ENCODE measurements around the gene ISY1.

DNA sequence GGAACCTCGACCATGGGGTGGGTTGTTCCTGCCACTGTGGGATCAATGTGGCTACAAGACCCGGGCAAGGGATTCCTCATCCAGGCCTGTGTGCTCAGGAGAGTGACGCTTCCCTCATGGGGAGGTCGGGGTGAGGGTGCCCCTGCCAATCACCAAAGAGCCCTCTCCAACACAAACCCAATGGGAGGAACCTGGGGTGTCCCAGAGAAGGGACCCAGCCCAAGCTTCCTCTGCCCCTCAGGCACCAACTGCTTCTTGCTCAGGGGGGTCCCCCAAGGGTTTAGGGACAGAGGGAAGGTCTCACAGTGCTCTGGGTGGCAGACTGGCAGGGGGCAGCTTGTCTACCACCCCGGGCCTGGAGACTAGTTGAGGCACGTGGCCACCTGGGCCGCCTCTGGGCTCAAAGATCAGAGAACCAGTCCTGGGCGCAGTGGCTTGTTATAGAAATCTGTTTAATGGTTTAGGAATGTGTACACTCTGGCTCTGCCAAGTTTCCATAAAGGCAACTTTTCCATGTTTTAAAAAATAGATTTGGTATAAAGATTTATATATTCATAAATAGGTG, 73.6 kb downstream of the ISY1 start:
- TF ChIP-seq POLR2AphosphoS5 (IDR thresholded peaks at IDR 0.05; ENCODE audit: low read depth) = no peak
- TF ChIP-seq, protein P1, sequence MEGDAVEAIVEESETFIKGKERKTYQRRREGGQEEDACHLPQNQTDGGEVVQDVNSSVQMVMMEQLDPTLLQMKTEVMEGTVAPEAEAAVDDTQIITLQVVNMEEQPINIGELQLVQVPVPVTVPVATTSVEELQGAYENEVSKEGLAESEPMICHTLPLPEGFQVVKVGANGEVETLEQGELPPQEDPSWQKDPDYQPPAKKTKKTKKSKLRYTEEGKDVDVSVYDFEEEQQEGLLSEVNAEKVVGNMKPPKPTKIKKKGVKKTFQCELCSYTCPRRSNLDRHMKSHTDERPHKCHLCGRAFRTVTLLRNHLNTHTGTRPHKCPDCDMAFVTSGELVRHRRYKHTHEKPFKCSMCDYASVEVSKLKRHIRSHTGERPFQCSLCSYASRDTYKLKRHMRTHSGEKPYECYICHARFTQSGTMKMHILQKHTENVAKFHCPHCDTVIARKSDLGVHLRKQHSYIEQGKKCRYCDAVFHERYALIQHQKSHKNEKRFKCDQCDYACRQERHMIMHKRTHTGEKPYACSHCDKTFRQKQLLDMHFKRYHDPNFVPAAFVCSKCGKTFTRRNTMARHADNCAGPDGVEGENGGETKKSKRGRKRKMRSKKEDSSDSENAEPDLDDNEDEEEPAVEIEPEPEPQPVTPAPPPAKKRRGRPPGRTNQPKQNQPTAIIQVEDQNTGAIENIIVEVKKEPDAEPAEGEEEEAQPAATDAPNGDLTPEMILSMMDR (IDR thresholded peaks at IDR 0.05; ENCODE audit: insufficient read depth, low read length) = no peak
- TF ChIP-seq, protein P2, sequence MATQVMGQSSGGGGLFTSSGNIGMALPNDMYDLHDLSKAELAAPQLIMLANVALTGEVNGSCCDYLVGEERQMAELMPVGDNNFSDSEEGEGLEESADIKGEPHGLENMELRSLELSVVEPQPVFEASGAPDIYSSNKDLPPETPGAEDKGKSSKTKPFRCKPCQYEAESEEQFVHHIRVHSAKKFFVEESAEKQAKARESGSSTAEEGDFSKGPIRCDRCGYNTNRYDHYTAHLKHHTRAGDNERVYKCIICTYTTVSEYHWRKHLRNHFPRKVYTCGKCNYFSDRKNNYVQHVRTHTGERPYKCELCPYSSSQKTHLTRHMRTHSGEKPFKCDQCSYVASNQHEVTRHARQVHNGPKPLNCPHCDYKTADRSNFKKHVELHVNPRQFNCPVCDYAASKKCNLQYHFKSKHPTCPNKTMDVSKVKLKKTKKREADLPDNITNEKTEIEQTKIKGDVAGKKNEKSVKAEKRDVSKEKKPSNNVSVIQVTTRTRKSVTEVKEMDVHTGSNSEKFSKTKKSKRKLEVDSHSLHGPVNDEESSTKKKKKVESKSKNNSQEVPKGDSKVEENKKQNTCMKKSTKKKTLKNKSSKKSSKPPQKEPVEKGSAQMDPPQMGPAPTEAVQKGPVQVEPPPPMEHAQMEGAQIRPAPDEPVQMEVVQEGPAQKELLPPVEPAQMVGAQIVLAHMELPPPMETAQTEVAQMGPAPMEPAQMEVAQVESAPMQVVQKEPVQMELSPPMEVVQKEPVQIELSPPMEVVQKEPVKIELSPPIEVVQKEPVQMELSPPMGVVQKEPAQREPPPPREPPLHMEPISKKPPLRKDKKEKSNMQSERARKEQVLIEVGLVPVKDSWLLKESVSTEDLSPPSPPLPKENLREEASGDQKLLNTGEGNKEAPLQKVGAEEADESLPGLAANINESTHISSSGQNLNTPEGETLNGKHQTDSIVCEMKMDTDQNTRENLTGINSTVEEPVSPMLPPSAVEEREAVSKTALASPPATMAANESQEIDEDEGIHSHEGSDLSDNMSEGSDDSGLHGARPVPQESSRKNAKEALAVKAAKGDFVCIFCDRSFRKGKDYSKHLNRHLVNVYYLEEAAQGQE (IDR thresholded peaks at IDR 0.05; ENCODE audit: insufficient replicate concordance, low read depth) = no peak
- TF ChIP-seq SPI1 (IDR thresholded peaks at IDR 0.05; ENCODE audit: borderline replicate concordance, low read depth) = no peak

All from HL-60 (cell line).